ENCODE data around the gene PAPLN. TPM values are rescaled to one million over a fixed set of nuclear protein-coding genes. Genes with fewer than 3 reads are reported as not detected.

PAPLN gene
- total RNA-seq, 4 donors from 2014 or later = 3.0 to 15.7 (median 11.0) TPM

DNA sequence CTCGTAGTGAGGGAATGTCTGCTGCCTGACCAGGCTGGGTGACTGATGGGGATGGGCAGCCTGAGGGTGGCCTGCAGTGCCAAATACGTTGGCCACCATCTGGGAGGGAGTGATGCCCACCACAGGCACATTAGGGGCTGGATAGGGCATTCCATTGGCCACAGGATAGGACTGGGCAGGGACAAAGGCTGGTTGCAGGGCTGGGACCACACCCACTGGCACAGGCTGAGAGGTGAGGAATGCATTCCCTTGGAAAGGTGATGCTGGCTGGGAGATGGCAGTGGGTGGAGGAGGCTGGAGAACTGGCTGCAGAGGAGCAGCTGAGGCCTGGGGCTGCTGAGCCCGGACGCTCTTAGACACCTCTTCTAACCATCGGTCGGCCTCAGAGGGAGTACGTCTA lies 39.5 kb downstream of the PAPLN start:
- intact Hi-C loops (cut with DNase I; ENCODE audit: low total_unique reads) (no loop called here), in situ Hi-C loops (cut with MboI; ENCODE audit: low pct_ligation_motif_present in 1 of 4, low pct_unique_long_range_greater_than_20kb in 1 of 4, low sequenced_read_pairs in 3 of 4) (no loop called here)
- Histone ChIP-seq H3K4me3 (no peak overlapping the region), H3K27me3 (no peaks in the 10 kb centered on the region), H3K9me3 (no peaks in the 10 kb centered on the region), H3K27ac (no peak overlapping the region), H3K4me1 (no peaks in the 10 kb centered on the region), H3K36me3 (peaks cover 0 to 42% (median 20%) of the 10 kb centered on the region in 4 donors)
- 97% methylated on average over 7 of the region's 7 CpGs; no CpG with 5 or more reads in 1 of the 2 donors for WGBS, 2 donors (ENCODE audit: low coverage in 1 of 2)
- DNase-seq = no peak
- TF ChIP-seq, protein P1, sequence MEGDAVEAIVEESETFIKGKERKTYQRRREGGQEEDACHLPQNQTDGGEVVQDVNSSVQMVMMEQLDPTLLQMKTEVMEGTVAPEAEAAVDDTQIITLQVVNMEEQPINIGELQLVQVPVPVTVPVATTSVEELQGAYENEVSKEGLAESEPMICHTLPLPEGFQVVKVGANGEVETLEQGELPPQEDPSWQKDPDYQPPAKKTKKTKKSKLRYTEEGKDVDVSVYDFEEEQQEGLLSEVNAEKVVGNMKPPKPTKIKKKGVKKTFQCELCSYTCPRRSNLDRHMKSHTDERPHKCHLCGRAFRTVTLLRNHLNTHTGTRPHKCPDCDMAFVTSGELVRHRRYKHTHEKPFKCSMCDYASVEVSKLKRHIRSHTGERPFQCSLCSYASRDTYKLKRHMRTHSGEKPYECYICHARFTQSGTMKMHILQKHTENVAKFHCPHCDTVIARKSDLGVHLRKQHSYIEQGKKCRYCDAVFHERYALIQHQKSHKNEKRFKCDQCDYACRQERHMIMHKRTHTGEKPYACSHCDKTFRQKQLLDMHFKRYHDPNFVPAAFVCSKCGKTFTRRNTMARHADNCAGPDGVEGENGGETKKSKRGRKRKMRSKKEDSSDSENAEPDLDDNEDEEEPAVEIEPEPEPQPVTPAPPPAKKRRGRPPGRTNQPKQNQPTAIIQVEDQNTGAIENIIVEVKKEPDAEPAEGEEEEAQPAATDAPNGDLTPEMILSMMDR (IDR thresholded peaks at IDR 0.05) = no peak
- TF ChIP-seq POLR2A (IDR thresholded peaks at IDR 0.05) = no peak

DNA sequence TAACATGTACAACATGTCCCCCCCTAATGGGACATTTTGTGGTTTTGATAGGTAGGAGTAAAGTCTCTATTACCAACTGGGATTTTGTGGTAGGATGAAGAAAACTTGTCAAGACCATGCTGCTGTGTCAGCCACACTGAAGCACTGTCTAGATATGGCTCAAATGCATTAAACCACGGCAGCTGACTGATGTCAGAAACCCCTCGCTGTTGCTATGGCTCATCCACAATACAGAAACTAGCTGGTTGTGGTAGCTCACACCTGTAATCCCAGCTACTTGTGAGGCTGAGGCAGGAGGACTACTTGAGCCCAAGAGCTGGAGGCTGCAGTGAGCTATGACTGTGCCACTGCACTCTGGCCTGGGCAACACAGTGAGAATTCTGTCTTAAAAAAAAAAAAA lies 40.1 kb downstream of the PAPLN start:
- Histone ChIP-seq H3K4me3 (no peak overlapping the region), H3K27me3 (no peaks in the 10 kb centered on the region), H3K27ac (no peak overlapping the region), H3K4me1 (no peaks in the 10 kb centered on the region), H3K36me3 (peaks cover 0 to 48% (median 23%) of the 10 kb centered on the region in 4 donors), H3K9me3 (no peaks in the 10 kb centered on the region)
- 95% methylated on average over 2 of the region's 2 CpGs; no CpG with 5 or more reads in 1 of the 2 donors for WGBS, 2 donors (ENCODE audit: low coverage in 1 of 2)
- in situ Hi-C loops (cut with MboI; ENCODE audit: low pct_ligation_motif_present in 1 of 4, low pct_unique_long_range_greater_than_20kb in 1 of 4, low sequenced_read_pairs in 3 of 4) (no loop called here), intact Hi-C loops (cut with DNase I; ENCODE audit: low total_unique reads) (no loop called here)
- DNase-seq = no peak
- TF ChIP-seq, protein P1 (IDR thresholded peaks at IDR 0.05) = no peak

DNA sequence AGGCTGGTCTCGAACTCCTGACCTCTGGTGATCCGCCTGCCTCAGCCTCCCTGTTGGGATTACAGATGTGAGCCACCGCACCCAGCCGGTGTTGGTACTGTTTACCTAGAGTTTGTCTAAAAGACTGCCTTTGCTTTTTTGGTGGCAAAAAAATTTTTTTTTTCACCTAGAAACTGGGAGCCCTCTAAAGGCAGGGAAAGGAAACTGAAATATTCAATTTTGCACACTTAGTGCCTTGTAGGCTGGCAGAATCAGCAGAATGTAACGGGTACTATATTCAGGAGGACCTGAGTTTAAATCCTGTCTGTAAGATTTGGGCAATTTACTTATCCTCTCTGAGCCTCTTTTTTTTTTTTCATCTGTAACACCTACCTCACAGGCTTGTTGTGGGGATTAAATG lies 43.6 kb downstream of the PAPLN start:
- intact Hi-C loops (cut with DNase I; ENCODE audit: low total_unique reads) = no loop called here
- in situ Hi-C loops (cut with MboI; ENCODE audit: low pct_ligation_motif_present in 1 of 4, low pct_unique_long_range_greater_than_20kb in 1 of 4, low sequenced_read_pairs in 3 of 4) = no loop called here
- Histone ChIP-seq H3K27ac (no peak overlapping the region), H3K27me3 (no peaks in the 10 kb centered on the region), H3K9me3 (no peaks in the 10 kb centered on the region), H3K4me1 (no peaks in the 10 kb centered on the region), H3K36me3 (peaks cover 0 to 66% (median 31%) of the 10 kb centered on the region in 4 donors), H3K4me3 (no peak overlapping the region)
- TF ChIP-seq POLR2A (IDR thresholded peaks at IDR 0.05) (no peak), POLR2AphosphoS5 (IDR thresholded peaks at IDR 0.05) (no peak), EP300 (IDR thresholded peaks at IDR 0.05; ENCODE audit: low read depth) (no peak)
- TF ChIP-seq, protein P1 (IDR thresholded peaks at IDR 0.05) = no peak
- WGBS, 2 donors (ENCODE audit: low coverage in 1 of 2) = 93 to 98% methylated on average over 5 of the region's 5 CpGs
- no peak for DNase-seq

DNA sequence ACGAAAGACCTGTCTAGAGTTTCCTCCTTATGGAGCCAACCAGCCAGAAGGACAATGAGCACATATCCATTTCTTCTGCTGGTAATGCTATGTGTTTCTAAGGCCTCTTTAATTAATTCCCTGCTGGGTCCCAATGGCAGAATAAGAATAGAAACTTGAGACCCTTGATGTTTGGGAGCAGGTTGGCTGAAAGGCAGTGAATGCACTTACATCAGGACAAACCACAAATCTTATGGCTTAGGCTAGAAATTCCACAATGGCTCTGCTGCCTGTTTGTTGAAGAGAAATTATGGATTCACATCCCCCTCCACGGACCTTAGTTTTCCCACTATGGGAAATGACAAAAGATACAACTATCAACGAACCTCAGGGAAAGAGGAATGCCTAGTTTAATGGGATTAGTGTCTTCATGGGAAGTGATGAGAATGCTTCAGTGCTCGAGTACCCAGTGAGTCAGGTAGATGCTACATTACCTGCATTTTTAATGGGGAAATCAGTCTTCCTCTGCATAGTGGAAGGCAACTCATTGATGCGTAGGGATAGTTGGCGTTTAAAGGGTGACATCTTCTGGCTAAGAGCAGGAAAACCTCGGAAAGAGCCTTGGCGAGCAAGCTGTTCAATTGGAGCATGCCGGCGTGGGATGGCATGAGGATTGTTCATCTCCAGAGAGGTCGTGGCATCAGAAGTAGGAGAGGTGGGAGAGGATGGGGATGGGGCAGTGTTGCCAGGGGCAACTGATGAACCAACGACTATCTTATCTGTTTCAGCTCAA lies 46.5 kb downstream of the PAPLN start:
- intact Hi-C loops (cut with DNase I; ENCODE audit: low total_unique reads) (no loop called here), in situ Hi-C loops (cut with MboI; ENCODE audit: low pct_ligation_motif_present in 1 of 4, low pct_unique_long_range_greater_than_20kb in 1 of 4, low sequenced_read_pairs in 3 of 4) (no loop called here)
- TF ChIP-seq EP300 (IDR thresholded peaks at IDR 0.05; ENCODE audit: low read depth) = no peak
- TF ChIP-seq, protein P1 (IDR thresholded peaks at IDR 0.05) = no peak
- TF ChIP-seq POLR2A (IDR thresholded peaks at IDR 0.05) = no peak
- TF ChIP-seq POLR2AphosphoS5 (IDR thresholded peaks at IDR 0.05) = no peak
- WGBS, 2 donors (ENCODE audit: low coverage in 1 of 2) = 72 to 74% methylated on average over 10 to 12 of the region's 12 CpGs
- DNase-seq = no peak
- no peaks in the 10 kb centered on the region for H3K27me3 ChIP-seq
- H3K4me3 ChIP-seq = no peak overlapping the region
- peaks cover 0 to 67% (median 27%) of the 10 kb centered on the region in 4 donors for H3K36me3 ChIP-seq
- no peaks in the 10 kb centered on the region for H3K4me1 ChIP-seq
- H3K27ac ChIP-seq = no peak overlapping the region
- H3K9me3 ChIP-seq = no peaks in the 10 kb centered on the region
